D341Med (cell line): ENCODE data around the gene ERCC3.
A peak's percentile ranks its signal among the peaks of the same experiment; 100 is the strongest.

Experiments used
- DNase-seq: peaks from one replicate; pipeline ENCODE4 v3.0.0; 2012; ENCODE audit warnings: low spot score

ERCC3 gene

DNA sequence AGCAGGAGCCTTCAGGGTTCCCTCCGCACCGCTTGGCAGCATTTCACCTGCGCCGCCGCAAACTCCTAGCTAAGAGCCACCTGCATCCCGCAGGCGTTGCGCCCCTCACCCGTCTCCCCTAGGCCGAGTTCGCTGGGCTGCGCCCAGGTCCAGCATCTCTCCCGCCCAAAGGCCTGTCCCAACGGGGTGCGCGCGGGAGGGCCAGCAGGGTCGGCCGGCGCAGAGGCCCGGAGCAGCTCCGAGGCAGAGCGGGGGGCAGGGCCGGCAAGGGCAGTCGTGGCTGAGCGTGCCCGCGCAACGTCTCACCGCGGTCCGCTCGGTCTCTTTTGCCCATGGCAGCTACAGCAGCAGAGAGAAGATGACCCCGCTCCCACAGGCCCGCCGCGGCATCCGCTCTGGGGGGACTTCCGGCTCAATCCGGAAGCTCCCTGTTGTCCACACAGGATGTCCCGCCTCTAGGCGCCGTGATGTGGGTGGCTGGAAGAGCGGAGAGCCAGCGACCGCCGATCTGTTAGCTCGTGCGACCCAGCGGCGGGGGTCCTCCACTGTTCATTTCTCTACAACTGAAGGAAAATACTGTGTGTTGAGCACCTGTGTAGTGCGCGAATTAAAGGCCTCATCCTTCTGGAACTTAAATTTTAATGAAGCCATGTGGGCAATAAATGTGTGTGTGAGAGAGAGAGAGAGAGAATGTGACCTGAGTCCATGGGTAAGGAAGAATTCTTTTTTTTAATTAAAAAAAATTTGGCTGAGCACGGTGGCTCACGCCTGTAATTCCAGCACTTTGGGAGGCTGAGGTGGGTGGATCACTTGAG is at the start of gene ERCC3:
TSS of gene ERCC3 (minus strand) at position 397 of the 815 bp plus-strand sequence. CDS start at position 334, 63 bp downstream.
- DNase-seq: peak; percentile 93

DNA sequence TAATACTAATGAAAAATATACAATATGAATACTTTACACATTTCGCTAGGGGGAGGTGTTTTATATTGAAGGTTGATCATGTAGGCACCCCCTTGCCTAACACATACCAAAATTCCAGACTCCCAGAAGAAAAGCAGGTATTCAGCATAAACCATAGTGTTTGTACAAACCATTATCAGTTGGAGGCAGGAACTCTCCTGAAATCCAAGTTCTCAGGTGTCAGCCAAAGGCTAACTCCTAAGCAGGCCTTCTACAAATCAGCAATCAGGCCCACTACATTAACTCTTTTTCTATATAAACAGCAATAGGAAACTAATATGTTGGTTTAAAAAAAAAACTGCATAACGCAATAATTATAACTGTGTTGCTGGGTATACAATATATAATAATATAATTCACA is 49.3 kb upstream of the ERCC3 start:
- no peak for DNase-seq

DNA sequence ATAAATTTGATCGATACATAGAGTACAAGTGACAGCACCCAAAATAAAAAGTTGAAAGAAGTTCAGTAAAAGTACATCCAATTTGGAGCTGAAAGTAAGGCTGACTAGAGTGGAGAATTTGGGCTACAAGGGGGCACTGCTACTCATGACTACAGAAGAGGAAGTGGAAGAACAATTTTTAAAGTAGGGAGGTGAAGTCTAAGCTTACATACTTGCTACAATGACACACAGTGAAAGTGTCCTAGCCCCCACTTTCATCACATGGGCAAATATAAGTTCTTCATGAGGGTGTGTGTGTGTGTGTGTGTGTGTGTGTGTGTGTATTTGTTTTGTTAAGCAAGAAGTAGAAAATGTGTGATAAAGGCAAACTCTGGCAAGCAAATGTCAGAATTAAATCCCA is 48.2 kb upstream of the ERCC3 start:
- no peak for DNase-seq

DNA sequence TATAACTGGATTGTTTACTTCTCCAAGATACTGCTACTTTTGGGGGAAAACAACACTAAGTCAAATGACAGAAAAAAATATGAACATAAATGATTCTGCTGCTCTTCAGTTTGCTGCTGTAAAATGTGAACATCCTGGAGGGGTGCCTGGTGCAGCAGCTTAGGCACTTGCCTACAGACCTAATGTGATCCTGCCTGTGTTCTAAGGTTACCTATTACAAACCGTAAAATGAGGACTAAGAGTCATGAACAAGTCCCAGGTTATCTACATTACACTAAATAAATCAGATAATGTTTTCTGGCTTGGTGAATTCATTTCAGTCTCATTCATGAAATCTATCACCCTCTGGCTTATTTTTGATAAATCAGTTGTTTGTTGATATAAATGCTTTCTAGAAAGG is 38.4 kb upstream of the ERCC3 start:
- no peak for DNase-seq

DNA sequence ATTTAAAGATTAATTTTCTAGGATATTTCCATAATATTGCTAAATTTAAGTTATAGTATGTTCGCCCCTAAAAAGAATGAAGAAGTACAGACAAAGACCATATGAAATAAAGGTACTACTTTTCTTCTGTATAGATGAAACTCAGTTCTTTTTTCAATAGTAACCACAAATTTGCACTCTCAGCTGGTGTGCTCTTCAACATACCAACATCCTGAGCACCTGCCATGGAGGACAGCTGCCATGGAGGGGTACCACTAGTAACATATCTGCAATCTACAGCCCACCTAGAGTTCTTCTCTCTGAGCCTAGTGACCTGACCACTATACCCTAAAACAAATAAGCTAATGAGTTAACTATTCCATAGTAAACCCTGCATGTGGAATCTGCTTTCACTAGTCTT is 36.8 kb upstream of the ERCC3 start:
- DNase-seq: no peak

DNA sequence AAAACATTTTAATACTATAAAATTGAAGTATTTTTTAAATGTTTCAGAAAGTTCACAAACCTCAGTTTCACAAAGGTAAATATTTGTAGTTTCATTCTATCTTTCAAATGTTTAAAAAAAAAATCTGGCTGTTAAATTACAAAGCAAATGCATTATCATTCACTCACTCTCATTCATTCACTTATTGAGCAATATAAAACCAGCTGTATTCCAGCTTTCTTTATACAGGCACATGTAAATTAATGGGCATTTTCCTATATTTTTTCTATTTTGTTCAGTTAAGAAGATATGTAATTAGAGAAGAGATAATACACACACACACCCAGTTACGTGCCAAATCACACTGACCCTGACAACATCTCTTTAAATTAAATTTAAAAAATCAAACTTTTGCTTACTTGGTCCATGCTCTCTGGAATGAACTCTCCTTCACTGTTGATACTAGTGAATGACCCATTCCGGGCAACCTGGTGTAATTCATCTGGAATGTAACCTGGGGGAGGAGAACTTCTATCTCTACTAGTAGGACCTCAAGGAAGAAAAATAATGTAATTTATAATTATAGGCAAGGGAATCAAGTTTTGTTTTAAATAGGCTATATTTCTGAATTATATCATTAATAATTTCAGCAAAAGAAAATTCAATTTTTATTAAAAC is 32.5 kb upstream of the ERCC3 start:
- no peak for DNase-seq

DNA sequence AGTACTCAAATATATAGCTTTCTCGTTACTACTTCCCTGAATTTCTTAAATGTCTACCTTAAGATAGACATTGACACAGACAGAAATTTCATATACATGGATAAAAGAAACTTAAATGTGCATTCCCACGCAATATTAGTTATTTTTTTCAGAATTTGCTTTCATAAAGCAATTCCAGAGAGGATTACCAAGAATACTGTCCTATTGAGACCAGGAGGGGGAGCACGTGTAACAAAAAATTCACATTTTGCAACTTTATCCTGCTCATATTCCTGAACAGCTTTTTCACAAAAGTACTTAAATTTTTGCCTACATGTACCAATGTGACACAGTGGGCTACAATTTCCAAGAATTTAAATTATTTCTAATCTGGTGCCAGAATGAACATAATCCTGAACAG is 30.7 kb upstream of the ERCC3 start:
- DNase-seq: peak; percentile 29

DNA sequence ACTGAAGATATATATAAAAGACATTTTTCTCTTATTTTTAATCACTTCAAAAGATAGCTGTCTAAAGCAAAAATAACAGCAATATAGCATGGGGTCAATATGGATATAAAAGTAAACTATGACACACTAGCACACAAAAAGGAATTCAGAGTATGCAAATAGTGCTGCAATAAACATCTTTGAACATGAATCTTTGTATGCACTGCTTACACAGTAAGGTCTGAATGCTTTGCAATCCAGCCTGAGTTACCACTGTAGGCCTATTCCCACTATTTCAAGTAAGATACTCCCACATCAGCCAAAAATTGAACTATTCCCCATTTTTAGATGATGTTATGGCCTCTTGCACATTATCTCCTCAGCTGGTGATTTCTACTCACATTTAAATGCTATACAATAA is 27.4 kb upstream of the ERCC3 start:
- DNase-seq: no peak

DNA sequence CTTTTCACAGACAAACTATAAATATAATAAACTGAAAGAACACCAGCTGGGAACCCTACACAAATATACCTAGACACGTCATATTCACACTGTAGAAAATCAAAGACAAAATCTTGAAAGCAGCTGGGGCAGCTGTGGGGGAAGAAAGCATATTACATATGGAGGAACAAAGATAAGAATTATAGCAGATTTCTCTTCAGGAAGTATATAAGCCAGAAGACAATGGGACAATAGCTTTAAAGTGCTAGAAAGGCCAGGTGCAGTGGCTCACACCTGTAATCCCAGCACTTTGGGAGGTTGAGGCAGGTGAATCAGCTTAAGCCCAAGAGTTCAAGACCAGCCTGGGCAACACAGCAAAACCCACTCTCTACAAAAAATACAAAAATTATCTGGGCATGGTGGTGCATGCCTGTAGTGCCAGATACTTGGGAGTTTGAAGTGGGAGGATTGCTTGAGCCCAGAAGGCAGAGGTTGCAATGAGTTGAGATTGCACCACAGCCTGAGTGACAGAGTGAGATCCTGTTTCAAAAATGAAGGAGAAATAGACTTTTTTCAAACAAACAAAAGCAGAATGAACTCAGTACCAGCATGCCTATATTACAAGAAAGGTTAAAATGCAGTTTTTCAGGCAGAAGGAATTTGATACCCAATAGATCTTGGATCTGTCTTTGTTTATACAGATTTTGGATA is 26.8 kb upstream of the ERCC3 start:
- DNase-seq: no peak

DNA sequence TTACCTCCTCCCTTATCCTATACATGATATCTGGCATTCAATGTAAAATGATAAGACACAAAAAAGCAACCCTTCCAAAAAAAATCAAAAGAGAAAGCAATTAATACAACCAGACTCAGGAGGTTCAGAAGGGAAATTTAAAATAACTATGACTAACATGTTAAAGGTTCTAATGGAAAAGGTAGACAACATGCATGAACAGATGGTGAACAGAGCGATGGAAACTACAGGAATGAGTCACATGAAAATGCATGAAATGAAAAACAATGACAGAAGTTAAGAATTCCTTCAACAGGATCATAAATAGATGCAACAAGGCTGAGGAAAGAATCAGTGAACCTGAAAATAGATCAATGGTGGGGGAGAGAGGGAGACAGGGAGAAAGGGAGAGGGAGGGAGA is 26.1 kb upstream of the ERCC3 start:
- no peak for DNase-seq

DNA sequence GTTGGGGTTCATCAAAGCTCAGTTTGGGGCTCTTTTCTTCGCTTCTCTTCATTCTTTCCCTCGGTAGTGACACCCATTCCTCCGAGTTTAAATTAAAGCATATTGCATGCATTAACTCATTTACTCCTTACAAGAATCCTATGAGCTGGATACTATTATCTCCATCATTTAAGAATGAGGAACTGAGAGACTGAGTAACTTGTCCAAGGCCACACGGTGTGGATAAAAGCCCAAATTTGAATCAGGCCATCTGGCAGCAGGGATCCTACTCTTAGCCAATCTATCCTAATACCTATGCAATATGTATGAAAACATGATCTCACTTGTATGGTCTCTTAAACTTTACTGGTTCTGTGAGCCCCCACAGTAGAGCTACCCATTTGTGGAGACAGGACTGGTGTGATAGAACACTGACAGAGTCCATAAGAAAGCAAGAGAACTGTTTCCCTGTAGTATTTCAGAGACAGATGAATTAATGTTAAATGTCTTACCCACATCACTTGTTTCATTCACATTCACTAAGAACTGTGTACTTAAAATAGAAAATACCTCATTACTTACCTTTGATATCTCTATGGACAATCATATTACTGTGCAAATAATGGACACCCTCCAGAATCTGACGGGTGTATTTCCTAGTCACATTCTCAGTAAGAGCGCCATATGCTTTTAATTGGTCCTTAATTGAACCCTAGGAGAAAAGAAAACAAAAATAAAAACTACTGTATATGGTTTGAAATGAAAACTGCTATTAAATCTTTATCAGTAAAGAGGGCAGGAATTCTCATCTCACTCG is 20.4 kb upstream of the ERCC3 start:
- no peak for DNase-seq

DNA sequence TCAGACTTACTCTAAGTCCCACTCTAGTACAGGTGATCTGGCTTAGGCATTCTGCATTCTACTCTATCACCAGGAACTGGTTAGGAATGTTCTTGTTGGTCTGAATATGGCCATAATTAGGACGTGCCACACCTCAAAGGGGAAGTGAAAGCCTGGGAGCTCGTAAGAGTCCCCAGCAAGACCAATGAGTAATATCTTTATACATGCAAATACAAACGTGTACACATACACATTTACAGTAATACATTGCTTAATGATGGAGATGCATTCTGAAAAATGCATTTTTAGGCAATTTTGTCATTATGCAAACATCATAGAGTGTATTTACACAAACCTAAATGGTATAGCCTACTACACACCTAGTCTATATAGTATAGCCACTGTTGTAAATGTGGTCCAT is 19.5 kb upstream of the ERCC3 start:
- DNase-seq: no peak

DNA sequence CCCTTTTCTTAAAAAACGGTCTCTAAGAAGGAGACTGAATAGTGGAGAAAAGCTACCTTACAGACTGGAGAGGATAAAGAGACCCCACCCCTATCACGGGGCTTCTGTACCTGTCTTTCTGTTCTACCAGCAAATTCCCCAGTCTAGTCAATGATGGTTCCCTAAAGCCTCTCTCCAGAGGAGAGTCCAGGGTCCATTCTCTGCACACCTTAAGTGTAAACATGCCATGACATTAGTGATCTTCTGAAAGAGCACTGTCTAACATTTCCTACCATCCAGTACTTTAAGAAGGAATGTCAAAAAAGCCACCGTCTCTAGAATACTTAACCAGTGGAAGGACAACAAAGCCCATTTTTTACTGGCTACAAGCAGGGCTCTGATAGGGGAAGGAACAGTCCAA is 17.0 kb upstream of the ERCC3 start:
- no peak for DNase-seq

DNA sequence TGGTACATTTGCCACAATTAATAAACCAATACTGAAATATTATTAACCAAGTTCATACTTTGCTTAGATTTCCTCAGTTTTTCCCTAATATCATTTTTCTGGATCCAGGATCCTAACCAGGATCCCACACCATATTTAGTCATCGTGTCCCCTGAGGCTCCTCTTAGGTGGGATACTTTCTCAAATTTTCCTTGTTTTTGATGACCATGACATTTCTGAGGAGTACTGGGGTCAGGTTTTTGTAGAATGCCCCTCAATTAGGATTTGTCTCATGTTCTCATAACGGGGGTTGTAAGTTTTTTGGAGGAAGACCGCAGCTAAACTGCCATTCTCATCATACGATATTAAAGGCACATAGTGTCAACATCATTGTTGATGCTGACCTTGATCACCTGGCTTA is 15.5 kb upstream of the ERCC3 start:
- no peak for DNase-seq

DNA sequence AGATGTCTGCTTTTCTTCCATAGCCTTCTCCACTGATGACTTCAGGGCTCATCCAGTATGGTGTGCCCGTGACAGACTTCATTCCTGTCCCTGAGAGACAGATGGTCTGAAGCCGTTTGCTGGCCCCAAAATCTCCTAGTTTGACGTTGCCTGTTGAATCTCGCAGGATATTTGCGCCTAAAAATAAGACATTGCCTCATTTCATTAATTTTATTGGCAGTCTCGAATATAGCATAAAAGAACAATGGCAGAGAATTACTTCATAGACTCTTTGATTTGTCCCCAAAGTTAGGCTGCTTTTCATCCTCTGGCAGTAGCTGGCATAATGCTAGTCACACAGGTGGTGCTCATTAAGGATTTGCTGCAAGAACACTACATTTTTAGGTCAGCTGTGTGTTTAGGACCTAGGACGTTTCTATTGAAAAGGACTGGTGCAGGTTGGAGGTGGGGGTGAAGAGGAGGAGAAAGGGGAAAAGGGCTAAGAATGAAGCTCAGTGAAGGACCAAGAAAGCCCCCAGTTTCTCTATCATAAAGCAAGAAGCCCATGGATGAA is 14.7 kb upstream of the ERCC3 start:
- DNase-seq: no peak

DNA sequence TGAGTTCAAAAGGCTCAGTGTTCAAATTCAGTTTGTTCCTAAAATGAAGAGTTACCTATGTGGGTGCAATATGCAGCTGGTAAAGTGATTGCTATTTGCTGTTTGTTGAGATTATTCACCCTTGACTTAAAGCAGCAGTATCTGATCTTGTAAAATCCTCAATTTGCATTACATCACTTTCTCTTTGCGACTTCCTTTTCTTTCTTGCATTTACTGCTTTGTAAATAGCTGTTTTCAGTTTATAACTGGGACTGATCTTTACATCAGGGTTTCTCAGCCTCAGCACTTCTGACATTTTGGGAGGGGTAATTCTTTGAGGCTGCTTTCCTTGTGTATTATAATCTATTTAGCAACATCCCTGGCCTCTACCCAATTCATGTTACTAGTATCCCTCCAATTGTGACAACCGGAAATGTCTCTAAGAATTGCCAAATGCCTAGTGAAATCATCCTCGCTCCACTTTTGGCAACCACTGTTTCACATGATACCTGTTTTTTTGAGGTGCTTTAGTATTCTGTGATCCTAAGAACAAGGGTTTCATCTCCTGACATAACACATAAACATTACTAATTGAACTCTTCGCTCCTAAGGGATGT is 12.1 kb upstream of the ERCC3 start:
- DNase-seq: no peak

DNA sequence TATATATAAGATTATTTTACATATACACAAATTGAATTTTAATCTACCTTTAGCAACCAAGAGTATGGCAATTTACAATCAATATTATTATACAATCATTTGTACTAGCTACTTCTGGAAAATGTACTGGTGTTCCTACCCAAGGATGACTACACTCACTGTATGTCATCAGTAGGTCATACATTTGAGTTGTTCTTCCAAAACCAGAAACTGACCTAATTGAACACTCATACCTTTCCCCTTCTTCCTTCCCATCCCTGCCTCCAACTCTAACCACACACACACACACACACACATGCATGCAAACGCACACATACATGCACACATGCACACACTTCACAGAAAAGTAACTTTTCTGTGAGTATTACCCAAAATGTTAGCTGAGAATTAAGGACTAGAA is 8.2 kb upstream of the ERCC3 start:
- no peak for DNase-seq

DNA sequence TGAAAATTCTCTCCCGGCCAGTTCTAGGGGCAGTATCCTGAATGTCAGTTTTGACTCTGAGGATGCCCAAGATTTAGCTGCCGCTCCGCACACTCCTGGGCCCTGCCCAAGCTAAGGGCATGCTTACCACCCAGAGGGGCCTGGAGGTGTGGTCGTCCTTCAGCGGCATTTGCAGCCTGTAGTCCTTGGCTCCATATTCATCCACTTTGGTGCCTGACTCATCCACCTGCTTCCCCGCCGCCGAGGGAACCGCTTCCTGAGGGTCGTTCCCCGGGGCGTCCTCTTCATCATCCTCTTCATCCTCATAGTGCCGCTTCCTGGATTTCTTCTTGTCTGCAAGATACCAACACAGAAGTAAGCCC is 577 bp downstream of the ERCC3 start:
- DNase-seq: peak; percentile 38

DNA sequence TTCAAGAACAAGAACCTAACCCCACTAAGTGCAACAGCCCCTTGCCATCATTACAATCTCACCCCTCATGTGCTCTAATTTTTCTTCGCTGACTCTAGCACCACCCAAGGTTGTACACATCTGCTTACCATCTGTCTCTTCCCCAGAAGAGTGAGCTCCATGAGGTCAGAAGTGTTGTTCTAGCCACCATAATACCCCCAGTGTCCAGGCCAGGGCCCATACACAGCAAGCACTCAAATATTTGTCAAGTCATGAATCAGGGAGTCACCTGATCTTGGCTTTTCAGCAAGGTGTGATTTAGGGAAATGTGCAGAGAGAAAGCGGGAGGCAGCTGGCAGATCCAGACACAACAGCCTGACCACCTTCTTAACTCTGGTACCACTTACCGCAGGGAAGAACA is 5.7 kb downstream of the ERCC3 start:
- no peak for DNase-seq

DNA sequence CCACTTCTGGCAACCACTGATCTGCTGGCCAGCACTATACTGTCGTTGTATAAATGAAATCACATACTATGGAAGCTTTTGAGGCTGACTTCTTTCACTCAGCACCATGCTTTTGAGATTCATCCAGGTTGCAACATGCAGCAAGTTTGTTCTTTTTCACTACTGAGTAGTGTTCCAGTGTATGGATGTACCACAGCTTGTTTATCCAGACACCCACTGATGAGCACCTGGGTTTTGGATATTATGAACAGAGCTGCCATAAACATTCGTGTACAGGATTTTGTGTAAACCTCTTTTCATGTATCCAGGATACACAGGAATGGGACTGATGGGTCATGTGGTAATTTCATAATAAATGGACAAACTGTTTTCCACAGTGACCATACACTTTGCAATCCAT is 10.7 kb downstream of the ERCC3 start:
- no peak for DNase-seq

DNA sequence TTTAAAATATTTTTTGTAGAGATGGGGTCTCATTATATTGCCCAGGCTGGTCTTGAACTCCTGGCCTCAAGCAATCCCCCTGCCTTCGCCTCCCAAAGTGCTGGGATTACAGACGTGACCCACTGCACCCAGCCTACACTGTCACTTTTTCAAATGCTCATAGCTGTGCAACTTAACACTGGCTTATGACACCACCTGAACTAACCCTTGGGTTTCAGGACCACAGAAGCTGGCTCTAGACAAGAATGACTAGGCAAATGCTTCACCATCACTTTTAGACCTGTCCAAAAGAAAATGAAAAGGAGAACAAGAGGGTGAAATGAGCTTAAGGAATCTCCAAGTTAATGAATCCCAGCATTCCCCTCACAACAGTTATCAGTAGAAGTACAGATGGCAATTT is 13.3 kb downstream of the ERCC3 start:
- DNase-seq: no peak

DNA sequence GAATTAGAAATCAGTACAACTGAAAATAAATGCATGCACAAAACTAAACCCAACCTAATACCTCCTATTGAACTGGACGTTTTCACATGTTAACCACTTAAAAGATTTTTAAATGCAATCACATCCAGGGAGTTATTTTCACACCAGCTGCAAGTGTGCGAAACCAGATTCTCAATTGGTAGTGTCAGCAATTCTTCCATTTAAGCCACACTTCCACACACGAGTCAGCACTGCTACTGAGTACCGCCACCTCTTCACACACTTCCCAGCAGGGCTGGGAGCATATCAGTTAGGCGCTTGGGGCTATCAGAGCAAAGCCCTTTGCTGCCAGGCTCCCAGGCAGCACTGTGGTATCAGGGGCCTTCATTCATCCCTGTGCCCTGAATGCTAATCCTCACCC is 14.2 kb downstream of the ERCC3 start:
- DNase-seq: no peak
